ENCODE results near the gene ZNF236. TPM values are rescaled to one million over a fixed set of nuclear protein-coding genes. Genes with fewer than 3 reads are reported as not detected.

The ZNF236 gene
- total RNA-seq, 1 donor from 2014 or later = 20.4 TPM

DNA sequence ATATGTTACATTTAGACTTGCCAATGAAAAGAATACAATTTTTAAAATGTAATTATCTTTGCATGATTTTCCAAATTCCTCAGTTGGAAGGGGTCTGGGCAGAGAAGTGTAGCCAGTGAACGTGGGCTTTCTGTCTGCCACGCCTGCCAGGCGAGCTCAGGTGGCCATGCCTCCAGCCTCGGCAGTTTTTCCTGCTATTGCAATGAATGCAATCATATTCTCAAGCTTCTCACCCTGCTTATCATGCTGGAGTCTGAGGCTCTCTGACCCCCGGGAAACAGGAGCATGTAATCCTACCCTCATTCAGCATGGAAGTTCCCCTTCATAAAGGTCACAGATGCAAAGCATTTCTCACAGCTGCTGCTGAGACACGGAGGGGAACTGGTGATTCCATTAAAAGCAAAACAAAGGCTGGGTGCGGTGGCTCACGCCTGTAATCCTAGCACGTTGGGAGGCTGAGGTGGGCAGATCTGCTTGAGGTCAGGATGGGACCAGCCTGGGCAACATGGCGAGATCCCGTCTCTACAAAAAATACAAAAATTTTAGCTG, 155.4 kb downstream of the ZNF236 start:
- Mint-ChIP-seq H3K27me3 (ENCODE audit: unreplicated experiment) (no peaks in the 10 kb centered on the region), H3K27ac (ENCODE audit: unreplicated experiment) (no peak overlapping the region), H3K4me1 (ENCODE audit: unreplicated experiment) (peaks cover 4% of the 10 kb centered on the region), H3K9me3 (ENCODE audit: unreplicated experiment) (no peaks in the 10 kb centered on the region), H3K36me3 (ENCODE audit: unreplicated experiment) (peaks cover 22% of the 10 kb centered on the region), H3K4me3 (ENCODE audit: unreplicated experiment) (no peak overlapping the region)
- TF ChIP-seq, protein P1, sequence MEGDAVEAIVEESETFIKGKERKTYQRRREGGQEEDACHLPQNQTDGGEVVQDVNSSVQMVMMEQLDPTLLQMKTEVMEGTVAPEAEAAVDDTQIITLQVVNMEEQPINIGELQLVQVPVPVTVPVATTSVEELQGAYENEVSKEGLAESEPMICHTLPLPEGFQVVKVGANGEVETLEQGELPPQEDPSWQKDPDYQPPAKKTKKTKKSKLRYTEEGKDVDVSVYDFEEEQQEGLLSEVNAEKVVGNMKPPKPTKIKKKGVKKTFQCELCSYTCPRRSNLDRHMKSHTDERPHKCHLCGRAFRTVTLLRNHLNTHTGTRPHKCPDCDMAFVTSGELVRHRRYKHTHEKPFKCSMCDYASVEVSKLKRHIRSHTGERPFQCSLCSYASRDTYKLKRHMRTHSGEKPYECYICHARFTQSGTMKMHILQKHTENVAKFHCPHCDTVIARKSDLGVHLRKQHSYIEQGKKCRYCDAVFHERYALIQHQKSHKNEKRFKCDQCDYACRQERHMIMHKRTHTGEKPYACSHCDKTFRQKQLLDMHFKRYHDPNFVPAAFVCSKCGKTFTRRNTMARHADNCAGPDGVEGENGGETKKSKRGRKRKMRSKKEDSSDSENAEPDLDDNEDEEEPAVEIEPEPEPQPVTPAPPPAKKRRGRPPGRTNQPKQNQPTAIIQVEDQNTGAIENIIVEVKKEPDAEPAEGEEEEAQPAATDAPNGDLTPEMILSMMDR (IDR thresholded peaks at IDR 0.05) = no peak
- DNase-seq (ENCODE audit: extremely low spot score, unreplicated experiment) = peak; percentile 30

DNA sequence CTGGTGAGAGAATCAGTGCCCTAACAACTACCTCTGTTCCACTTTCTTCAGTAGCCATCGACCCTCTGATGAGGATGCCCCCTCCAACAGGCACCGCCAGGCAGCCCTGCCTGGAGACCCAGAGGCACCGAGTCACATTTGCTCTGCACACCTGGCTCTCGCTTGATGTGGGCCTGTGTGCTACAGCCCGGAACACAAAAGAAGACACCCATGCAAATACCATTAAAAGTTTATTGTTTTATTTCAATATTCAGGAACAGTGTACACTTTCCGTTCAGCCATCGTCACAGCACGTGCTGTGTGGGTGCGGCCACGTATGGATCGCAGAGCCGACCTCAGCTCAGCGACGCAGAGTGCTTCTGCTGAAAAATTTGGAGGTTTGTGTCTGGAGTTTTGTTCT, 156.3 kb downstream of the ZNF236 start:
- Mint-ChIP-seq H3K27me3 (ENCODE audit: unreplicated experiment) (no peaks in the 10 kb centered on the region), H3K27ac (ENCODE audit: unreplicated experiment) (no peak overlapping the region)

DNA sequence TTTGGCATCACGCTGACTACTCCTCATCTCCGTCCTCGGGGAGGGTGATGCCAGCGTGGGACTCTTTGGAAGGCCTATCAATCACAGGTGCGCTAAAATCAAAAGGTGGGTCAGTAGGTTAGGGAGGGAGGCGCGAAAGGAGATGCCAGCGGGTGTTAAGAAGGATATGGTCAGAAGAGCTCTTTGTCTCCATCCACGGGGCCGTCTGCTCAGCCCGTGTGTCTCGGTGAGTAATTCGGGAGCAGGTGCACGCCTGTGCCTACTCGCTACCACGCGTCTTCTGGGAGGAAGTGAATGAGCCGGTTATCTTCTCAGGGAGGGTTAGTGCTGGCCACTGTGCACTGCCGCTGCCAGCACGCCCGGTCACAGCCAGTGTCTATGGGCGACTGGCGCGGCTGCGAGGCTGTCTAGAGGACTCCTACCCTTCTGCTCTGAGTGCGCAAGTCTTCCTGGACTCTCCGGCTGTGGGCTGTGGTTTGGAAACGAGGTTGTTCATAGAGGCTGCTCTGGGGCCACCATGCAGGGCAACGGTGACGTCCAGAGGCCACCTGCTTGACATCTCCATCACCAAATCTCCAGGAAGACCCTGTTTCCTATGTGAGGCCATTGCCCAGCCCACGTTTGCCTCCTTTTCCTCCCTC, 156.9 kb downstream of the ZNF236 start:
- H3K36me3 Mint-ChIP-seq (ENCODE audit: unreplicated experiment) = peaks cover 13% of the 10 kb centered on the region
- TF ChIP-seq, protein P1 (IDR thresholded peaks at IDR 0.05) = no peak
- no peaks in the 10 kb centered on the region for H3K27me3 Mint-ChIP-seq (ENCODE audit: unreplicated experiment)
- peaks cover 4% of the 10 kb centered on the region for H3K4me1 Mint-ChIP-seq (ENCODE audit: unreplicated experiment)
- H3K9me3 Mint-ChIP-seq (ENCODE audit: unreplicated experiment) = no peaks in the 10 kb centered on the region
- peak; percentile 71 for DNase-seq (ENCODE audit: extremely low spot score, unreplicated experiment)
- no peak overlapping the region for H3K4me3 Mint-ChIP-seq (ENCODE audit: unreplicated experiment)
- H3K27ac Mint-ChIP-seq (ENCODE audit: unreplicated experiment) = no peak overlapping the region

More for the DNA sequence above, 156.3 kb downstream of the ZNF236 start:
- H3K4me1 Mint-ChIP-seq (ENCODE audit: unreplicated experiment) = peaks cover 4% of the 10 kb centered on the region
- peaks cover 15% of the 10 kb centered on the region for H3K36me3 Mint-ChIP-seq (ENCODE audit: unreplicated experiment)
- H3K9me3 Mint-ChIP-seq (ENCODE audit: unreplicated experiment) = no peaks in the 10 kb centered on the region
- H3K4me3 Mint-ChIP-seq (ENCODE audit: unreplicated experiment) = no peak overlapping the region
- TF ChIP-seq, protein P1 (IDR thresholded peaks at IDR 0.05) = no peak
- peak; percentile 46 for DNase-seq (ENCODE audit: extremely low spot score, unreplicated experiment)

DNA sequence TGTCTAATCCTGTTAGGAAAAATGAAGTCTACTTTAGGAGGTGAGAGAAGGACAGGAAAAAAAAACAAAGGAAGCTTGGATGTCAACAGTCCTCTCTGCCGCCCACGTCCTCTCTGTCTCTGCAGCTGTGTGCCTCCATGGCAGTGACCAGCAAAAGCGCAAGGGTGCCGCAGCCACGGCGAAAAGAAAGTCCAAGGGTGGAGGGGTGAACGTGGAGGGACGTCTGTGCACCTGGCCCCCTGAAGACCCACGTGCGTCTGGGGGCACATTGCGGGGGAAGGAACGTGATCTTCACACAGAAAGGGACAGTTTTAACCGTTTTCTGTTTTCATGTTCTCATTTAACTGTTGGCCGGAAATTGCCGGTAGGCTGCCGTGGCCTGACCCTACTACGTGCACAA, 157.5 kb downstream of the ZNF236 start:
- H3K4me3 Mint-ChIP-seq (ENCODE audit: unreplicated experiment) = no peak overlapping the region
- TF ChIP-seq, protein P1 (IDR thresholded peaks at IDR 0.05) = no peak

DNA sequence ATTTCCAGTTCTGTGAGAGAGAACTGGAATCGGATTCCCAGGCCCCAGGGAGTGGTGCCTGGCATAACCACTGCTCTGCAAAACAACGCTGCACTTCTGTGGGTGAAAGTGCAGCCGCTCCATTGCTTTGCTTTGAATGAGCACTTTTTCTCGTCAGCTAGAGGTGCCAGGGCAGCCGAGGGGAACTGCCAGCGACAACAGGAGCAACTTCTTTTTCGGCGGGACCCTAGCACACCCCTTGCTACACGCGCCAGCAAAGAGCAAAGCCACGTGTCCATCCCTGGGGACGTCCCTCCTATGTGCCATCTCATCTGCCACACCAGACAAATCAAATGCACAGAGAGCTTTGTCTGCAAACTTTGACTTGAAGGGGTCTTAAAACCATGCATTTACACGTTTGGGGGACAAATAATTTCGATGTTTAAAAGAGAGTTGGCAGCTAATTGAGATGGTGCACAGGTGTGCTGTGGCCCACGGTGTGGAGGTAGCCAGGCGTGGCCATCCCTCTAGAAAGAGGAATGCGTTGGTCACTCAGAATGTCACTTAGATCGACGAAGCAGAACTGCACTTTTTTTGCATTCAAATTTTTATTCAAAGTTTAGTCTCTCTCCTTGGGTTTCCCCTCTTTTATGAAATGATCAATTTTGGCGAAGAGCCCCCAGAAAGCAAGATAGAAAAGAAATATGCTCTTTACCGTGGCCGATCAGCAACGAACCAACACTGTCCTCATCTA, 158.5 kb downstream of the ZNF236 start:
- Mint-ChIP-seq H3K27me3 (ENCODE audit: unreplicated experiment) (no peaks in the 10 kb centered on the region), H3K27ac (ENCODE audit: unreplicated experiment) (no peak overlapping the region), H3K9me3 (ENCODE audit: unreplicated experiment) (no peaks in the 10 kb centered on the region), H3K36me3 (ENCODE audit: unreplicated experiment) (peaks cover 13% of the 10 kb centered on the region), H3K4me1 (ENCODE audit: unreplicated experiment) (peaks cover 4% of the 10 kb centered on the region), H3K4me3 (ENCODE audit: unreplicated experiment) (no peak overlapping the region)
- TF ChIP-seq, protein P1 (IDR thresholded peaks at IDR 0.05) = no peak
- DNase-seq (ENCODE audit: extremely low spot score, unreplicated experiment) = peak; percentile 59

More for the DNA sequence above, 157.5 kb downstream of the ZNF236 start:
- peaks cover 13% of the 10 kb centered on the region for H3K36me3 Mint-ChIP-seq (ENCODE audit: unreplicated experiment)
- H3K4me1 Mint-ChIP-seq (ENCODE audit: unreplicated experiment) = peaks cover 4% of the 10 kb centered on the region
- H3K9me3 Mint-ChIP-seq (ENCODE audit: unreplicated experiment) = no peaks in the 10 kb centered on the region
- DNase-seq (ENCODE audit: extremely low spot score, unreplicated experiment) = peak; percentile 64
- H3K27me3 Mint-ChIP-seq (ENCODE audit: unreplicated experiment) = no peaks in the 10 kb centered on the region
- no peak overlapping the region for H3K27ac Mint-ChIP-seq (ENCODE audit: unreplicated experiment)
